ENCODE results near the gene NPAS3. TPM values are rescaled to one million over a fixed set of nuclear protein-coding genes. Genes with fewer than 3 reads are reported as not detected.

Gene NPAS3
- total RNA-seq, 1 donor from 2014 or later = 0.70 TPM

DNA sequence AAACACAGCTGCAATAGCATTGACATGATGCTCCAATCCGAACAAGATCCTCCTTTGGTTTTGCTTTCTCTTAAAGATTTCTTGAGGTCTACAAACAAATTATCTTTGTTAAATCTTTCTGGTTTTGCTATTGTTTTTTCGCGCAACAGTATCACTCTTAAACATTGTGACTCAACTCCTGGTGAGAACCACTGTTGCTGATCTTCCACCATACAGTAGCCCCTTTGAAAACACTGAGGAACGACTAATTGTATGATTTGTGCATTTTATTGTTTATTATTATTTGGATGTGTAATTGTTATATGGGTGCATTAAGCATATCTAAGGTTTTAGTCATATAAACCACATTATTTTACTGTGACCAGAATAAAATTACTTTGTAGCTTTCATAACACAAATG, 729.4 kb downstream of the NPAS3 start:
- DNase-seq (ENCODE audit: low read depth) = no peak

- DNase-seq (ENCODE audit: low read depth) = no peak
These were observed 730.4 kb downstream of the NPAS3 start for GRCh38 chr14:33669111-33669510.

GRCh38 chr14:33670235-33670634, 731.6 kb downstream of the NPAS3 start:
- no peak for DNase-seq (ENCODE audit: low read depth)

DNA sequence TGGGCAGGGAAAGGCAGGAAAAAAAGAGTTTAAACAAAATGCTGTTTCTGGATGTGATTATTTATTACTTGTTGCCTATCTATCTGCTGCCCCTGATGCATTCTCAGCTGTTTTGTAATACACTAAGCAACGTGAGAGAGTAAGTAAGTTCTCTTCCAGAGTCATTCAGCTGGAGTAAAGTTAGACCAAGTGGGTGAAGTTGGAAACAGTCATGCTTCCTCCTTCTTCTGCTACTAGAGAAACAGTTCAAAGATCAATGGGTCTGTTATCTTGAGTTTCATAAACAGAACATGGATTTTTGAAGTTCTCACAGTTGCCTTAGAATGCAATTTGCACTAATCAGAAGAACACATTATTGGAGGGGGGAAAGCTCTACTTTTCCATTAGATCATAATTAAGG, 732.9 kb downstream of the NPAS3 start:
- peak; percentile 23 for DNase-seq (ENCODE audit: low read depth)

GRCh38 chr14:33674927-33675326, 736.2 kb downstream of the NPAS3 start:
- DNase-seq (ENCODE audit: low read depth) = no peak

GRCh38 chr14:33675415-33676130, 736.9 kb downstream of the NPAS3 start:
- DNase-seq (ENCODE audit: low read depth) = peak; percentile 32

DNA sequence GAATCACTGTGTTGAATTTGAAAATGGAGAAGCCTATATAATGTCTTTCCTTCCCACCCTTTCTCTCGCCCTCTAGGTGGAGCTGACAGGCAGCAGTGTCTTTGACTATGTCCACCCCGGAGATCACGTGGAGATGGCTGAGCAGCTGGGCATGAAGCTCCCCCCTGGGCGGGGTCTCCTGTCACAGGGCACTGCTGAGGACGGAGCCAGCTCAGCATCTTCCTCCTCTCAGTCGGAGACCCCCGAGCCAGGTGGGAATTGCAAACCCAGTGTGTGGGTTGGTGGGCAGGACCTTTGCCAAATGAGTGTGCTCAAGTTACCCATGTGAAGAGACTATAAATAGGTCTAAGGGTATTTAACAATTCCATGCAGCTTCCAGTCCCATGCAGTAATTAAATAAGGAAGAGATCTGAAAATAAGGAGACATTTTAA, 737.5 kb downstream of the NPAS3 start:
- DNase-seq (ENCODE audit: low read depth) = peak; percentile 57

DNA sequence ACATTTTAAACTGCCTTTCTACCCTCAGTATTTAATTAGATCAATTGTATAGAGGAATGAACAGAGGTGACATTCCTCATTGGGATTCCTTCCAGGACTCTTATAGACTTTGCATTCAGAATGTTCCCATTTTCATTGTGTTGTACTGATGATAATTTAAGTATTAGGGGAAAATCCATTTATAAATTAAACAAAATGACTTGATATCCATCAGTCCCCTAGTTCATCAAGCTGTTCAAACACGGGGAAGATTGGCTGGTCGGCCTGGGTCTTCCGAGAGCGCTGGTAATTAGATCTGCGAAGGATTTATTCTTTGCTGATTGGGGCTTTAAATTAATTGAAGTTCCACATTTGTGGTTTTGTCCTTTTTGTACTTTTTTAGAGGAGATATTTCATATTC, 738.2 kb downstream of the NPAS3 start:
- no peak for DNase-seq (ENCODE audit: low read depth)

GRCh38 chr14:33678005-33678404, 739.3 kb downstream of the NPAS3 start:
- DNase-seq (ENCODE audit: low read depth) = no peak

DNA sequence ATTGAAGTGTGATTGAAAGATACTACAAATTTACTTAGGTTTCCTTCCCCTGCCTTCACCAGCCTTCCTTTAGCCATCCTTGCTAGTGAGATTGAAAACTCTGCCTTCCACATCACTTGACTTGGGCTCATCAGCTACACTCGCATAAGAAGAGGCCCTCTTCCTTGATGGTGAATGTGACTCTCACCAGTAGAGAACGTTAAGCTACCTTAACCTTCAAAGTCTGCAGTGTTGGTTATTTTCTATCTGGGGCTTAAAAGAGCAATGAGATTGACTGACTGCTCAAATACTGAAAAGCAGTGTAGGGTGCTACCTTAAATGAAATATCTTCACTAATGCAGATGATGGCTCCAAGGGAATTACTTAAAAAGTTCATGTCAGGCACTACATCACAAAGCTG, 740.3 kb downstream of the NPAS3 start:
- DNase-seq (ENCODE audit: low read depth) = no peak

DNA sequence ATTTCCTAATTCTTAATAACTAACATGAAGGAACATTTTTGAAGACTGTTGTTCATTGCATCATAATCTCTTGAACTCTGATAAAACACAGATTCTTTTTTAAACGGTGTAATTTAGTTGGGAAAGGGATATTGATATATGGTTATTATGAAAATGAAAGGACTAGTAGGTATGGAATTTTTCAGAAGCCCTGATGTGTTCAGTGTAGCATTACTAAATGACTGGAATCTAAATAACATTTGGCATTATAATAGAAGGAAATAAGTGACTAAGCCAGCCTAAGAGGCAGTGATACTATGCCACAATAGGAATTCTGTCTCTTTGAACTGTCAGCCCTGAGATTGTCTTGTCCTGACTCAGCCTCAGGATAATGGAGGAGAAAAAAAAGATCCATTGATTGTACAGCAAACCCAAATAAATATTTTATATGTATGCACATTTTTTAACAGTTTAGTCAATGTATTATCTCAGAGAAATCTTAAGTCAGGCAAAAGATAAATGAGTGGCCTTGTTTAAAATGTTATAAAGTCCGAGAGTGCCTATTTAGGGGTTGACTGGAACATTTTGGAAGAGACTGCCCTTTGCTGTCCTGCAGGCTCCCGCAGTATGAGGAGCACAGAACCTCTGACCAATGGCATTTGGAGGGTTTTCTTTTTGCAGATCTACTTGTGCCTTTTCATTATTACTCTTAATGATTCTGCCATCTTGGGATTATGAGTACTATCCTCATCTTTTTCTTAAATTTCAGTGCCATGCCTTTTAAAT, 741.0 kb downstream of the NPAS3 start:
- DNase-seq (ENCODE audit: low read depth) = peak; percentile 80

GRCh38 chr14:33680873-33681272, 742.2 kb downstream of the NPAS3 start:
- no peak for DNase-seq (ENCODE audit: low read depth)

DNA sequence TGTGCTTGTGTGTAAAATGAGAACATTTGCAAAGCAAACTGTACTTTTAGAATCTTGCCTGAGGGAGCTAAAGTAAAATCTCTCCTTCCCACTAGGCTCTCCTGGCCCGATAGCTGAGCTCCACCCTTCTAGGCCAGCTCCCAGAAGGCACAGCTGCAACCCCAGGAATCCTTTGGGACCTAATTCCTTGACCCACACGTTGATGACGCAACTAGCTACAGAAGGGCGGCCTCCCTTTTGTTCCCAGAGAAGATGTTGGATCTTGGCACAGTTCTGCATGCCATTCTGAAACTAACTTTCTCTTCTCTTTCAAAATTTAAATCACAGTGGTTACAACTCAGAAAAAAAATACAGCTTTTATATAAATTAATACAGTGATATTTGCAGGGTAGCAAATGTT, 744.1 kb downstream of the NPAS3 start:
- DNase-seq (ENCODE audit: low read depth) = peak; percentile 77

GRCh38 chr14:33685026-33685425, 746.3 kb downstream of the NPAS3 start:
- no peak for DNase-seq (ENCODE audit: low read depth)

GRCh38 chr14:33685698-33686097, 747.0 kb downstream of the NPAS3 start:
- no peak for DNase-seq (ENCODE audit: low read depth)

DNA sequence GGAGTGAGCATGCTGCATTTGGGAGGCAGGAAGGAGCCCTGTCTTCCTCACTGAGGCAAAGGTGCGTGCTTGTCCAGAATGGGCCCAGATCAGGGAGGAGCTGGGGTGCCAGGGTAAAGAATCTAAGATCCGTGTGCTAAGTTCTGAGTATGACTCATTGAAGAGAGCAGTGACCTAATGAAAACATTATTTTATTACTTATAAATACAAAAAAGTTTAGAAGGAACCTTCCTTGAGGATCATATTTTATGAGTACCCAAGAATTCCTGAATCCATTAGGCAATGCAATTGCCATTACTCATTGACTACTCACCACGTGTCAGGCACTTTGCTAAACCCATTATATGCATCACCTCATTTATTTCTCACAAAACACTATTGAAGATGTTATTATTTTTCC, 747.5 kb downstream of the NPAS3 start:
- peak; percentile 94 for DNase-seq (ENCODE audit: low read depth)

GRCh38 chr14:33686856-33687255, 748.2 kb downstream of the NPAS3 start:
- DNase-seq (ENCODE audit: low read depth) = peak; percentile 46

- no peak for DNase-seq (ENCODE audit: low read depth)
These were observed 751.0 kb downstream of the NPAS3 start for GRCh38 chr14:33689680-33690079.

DNA sequence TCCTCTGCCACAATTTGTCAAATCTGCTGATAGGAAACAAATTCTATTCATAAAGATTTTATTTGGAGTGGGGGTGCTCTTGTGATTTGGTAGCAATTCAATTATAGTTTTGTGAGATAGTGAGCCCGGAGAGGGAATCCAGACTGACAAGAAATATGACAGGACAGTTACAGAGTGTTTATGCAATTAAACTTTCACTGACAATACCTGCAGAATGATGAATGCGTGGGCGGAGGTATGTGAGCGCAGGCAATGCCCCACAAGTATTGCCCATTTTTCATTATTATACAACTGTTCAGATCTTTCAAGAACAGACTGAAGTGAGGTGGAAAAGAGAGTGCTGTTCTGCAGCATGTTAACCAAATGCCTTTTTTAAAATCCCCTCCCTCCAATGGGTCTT, 753.2 kb downstream of the NPAS3 start:
- no peak for DNase-seq (ENCODE audit: low read depth)

DNA sequence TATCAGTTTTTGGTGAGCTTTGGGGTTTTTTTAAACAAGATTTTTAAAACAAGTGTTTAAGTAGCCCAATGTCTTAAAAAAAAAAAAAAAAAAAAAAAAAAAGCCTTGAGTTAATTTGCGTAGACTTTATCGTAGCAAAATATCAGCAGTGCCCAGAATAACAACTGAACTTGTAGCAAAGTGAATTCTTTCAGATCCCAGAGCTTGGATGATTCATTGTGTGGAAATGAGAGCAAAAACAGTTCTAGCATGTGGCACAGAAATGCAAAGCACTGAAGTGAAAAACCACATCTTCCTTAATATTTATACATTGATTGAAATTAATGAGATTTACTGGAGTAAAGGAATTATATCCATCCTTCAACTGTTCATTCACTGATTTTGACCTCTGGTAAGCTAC, 754.1 kb downstream of the NPAS3 start:
- peak; percentile 95 for DNase-seq (ENCODE audit: low read depth)

- DNase-seq (ENCODE audit: low read depth) = peak; percentile 88
These were observed 754.6 kb downstream of the NPAS3 start for GRCh38 chr14:33693237-33693636.

DNA sequence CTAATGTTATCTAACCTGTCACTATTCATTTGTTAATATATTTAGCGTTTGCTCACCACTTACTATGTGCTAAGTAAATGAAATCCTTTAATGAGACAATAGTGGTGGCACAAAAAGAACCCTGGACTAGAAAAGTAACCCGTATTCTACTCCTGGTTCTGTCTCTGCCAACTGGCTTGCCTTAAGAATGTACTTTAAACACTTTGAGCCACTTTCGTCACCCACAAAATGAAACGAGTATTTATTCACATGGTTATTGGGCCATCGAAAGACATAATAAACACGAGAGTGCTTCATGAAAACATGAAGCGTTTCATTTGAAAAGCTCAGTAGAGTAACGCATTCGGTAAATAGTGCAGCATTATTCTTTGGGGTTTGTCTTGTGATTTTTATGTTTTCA, 757.5 kb downstream of the NPAS3 start:
- DNase-seq (ENCODE audit: low read depth) = no peak

- DNase-seq (ENCODE audit: low read depth) = no peak
These were observed 760.8 kb downstream of the NPAS3 start for GRCh38 chr14:33699300-33699983.
